HEK293 (cell line): ENCODE data around the gene TLE6.

ENCODE experiments used
- CTCF ChIA-PET: fragments of 350-600 bp; formaldehyde crosslinking; extraction: SDS; loops from one replicate; lab custom pipeline; 2021; ENCODE audit warnings: antibody characterized with exemption; lab: Yijun Ruan, JAX
- POLR2A ChIA-PET: fragments of 300-600 bp; formaldehyde crosslinking; extraction: SDS; loops from one replicate; lab custom pipeline; 2020; ENCODE audit warnings: antibody characterized with exemption, inconsistent platforms; lab: Yijun Ruan, JAX
- H3K27ac ChIP-seq: fragments of 200-500 bp; sonication (Bioruptor generic); 2 replicates; pipeline ENCODE4 v1.5.1; 2014; ENCODE audit warnings: low read depth, low read length, control low read depth, inconsistent platforms; ENCODE audit errors: extremely low read depth
- H3K36me3 ChIP-seq, 2 experiments: fragments of 200-500 bp in 1 of 2; sonication (Bioruptor generic) in 1 of 2; 1 replicate in 1 of 2; 2 replicates in 1 of 2; pipeline ENCODE4 v1.5.1; 2014 to 2017; ENCODE audit warnings: inconsistent platforms in 2 of 2, low read length in 2 of 2; ENCODE audit not compliant: control insufficient read depth in 2 of 2, insufficient read depth in 1 of 2
- H3K4me1 ChIP-seq: fragments of 200-500 bp; sonication (Bioruptor generic); 2 replicates; pipeline ENCODE4 v1.5.1; 2014; ENCODE audit warnings: mild to moderate bottlenecking, low read length, inconsistent platforms; ENCODE audit not compliant: control insufficient read depth, insufficient read depth
- H3K4me3 ChIP-seq: 2 replicates; pipeline ENCODE4 v1.5.1; 2011; ENCODE audit warnings: low read depth, mild to moderate bottlenecking, control low read depth, low read length, moderate library complexity
- H3K9me3 ChIP-seq: fragments of 200-500 bp; sonication (Bioruptor generic); 2 replicates; pipeline ENCODE4 v1.5.1; 2014; ENCODE audit warnings: low read depth, low read length, inconsistent platforms; ENCODE audit not compliant: control insufficient read depth, insufficient read depth
- EGR2 ChIP-seq: fragments of 450-650 bp; formaldehyde crosslinking; IDR thresholded peaks from 2 replicates; pipeline ENCODE4 v1.5.1; 2016; ENCODE audit warnings: low read depth, missing biosample characterization, missing genetic modification characterization
- GLIS1 ChIP-seq: fragments of 450-650 bp; formaldehyde crosslinking; IDR thresholded peaks from 2 replicates; pipeline ENCODE4 v1.5.1; 2016; ENCODE audit warnings: missing biosample characterization, missing genetic modification characterization
- REST ChIP-seq: fragments of 450-650 bp; formaldehyde crosslinking; IDR thresholded peaks from 2 replicates; pipeline ENCODE4 v1.5.1; 2016; ENCODE audit warnings: missing biosample characterization, missing genetic modification characterization
- TRIM28 ChIP-seq: IDR thresholded peaks from 2 replicates; pipeline ENCODE4 v1.6.1; 2011; ENCODE audit warnings: low read length, control low read depth, borderline replicate concordance
- ZBTB11 ChIP-seq: fragments of 450-650 bp; formaldehyde crosslinking; conservative IDR thresholded peaks from 2 replicates; pipeline ENCODE4 v1.5.1; 2016; ENCODE audit warnings: low read depth, missing biosample characterization, missing genetic modification characterization
- ZFHX2 ChIP-seq: fragments of 450-650 bp; formaldehyde crosslinking; conservative IDR thresholded peaks from 2 replicates; pipeline ENCODE4 v1.5.1; 2016; ENCODE audit warnings: missing biosample characterization, missing genetic modification characterization
- ZIC2 ChIP-seq: fragments of 450-650 bp; formaldehyde crosslinking; IDR thresholded peaks from 2 replicates; pipeline ENCODE4 v1.5.1; 2016; ENCODE audit warnings: missing biosample characterization, missing genetic modification characterization
- ZNF114 ChIP-seq: fragments of 450-650 bp; formaldehyde crosslinking; IDR thresholded peaks from 2 replicates; pipeline ENCODE4 v1.5.0; 2017; ENCODE audit warnings: missing biosample characterization, missing genetic modification characterization
- ZNF121 ChIP-seq: fragments of 450-650 bp; formaldehyde crosslinking; IDR thresholded peaks from 2 replicates; pipeline ENCODE4 v1.5.1; 2016; ENCODE audit warnings: missing biosample characterization, missing genetic modification characterization
- ZNF311 ChIP-seq: fragments of 450-650 bp; formaldehyde crosslinking; IDR thresholded peaks from 2 replicates; pipeline ENCODE4 v1.5.1; 2017; ENCODE audit warnings: missing biosample characterization, missing genetic modification characterization, borderline replicate concordance
- ZNF324 ChIP-seq: fragments of 450-650 bp; formaldehyde crosslinking; IDR thresholded peaks from 2 replicates; pipeline ENCODE4 v1.5.1; 2016; ENCODE audit warnings: missing biosample characterization, missing genetic modification characterization
- ZNF658 ChIP-seq: fragments of 450-650 bp; formaldehyde crosslinking; IDR thresholded peaks from 2 replicates; pipeline ENCODE4; 2016; ENCODE audit warnings: missing biosample characterization, missing genetic modification characterization
- ZNF768 ChIP-seq: fragments of 450-650 bp; formaldehyde crosslinking; IDR thresholded peaks from 2 replicates; pipeline ENCODE4 v1.5.1; 2018; ENCODE audit warnings: missing biosample characterization, mild to moderate bottlenecking, missing genetic modification characterization
- ZNF777 ChIP-seq: fragments of 450-650 bp; formaldehyde crosslinking; IDR thresholded peaks from 2 replicates; pipeline ENCODE4 v1.5.1; 2017; ENCODE audit warnings: missing biosample characterization, missing genetic modification characterization, borderline replicate concordance

Gene TLE6

GRCh38 chr19:3041327-3041726 lies 64.0 kb downstream of the TLE6 start:
- POLR2A ChIA-PET = no interaction called here
- Histone ChIP-seq H3K9me3 (no peaks in the 10 kb centered on the region), H3K4me3 (no peak overlapping the region), H3K4me1 (peaks cover 8% of the 10 kb centered on the region; the same call in 1 of the 2 replicates), H3K27ac (no peak overlapping the region), H3K36me3 (no peaks in the 10 kb centered on the region)
- TF ChIP-seq GLIS1 (tag by site-specific recombination) = peak; percentile 48; the same call in 1 of the 2 replicates
- no peak for TF ChIP-seq REST (tag by site-specific recombination)
- CTCF ChIA-PET = no interaction called here

GRCh38 chr19:3041761-3042620 lies 64.6 kb downstream of the TLE6 start:
- ChIA-PET CTCF (no interaction called here), POLR2A (no interaction called here)
- Histone ChIP-seq H3K4me3 (no peak overlapping the region), H3K27ac (no peak overlapping the region), H3K4me1 (peaks cover 10% of the 10 kb centered on the region), H3K9me3 (no peaks in the 10 kb centered on the region), H3K36me3 (no peaks in the 10 kb centered on the region)
- TF ChIP-seq ZFHX2 (tag by site-specific recombination) = peak; percentile 91
- peak; percentile 70; the same call in 1 of the 2 replicates for TF ChIP-seq ZNF768
- peak; percentile 51; the same call in 1 of the 2 replicates for TF ChIP-seq EGR2 (tag by site-specific recombination)
- no peak for TF ChIP-seq ZNF658 (tag by site-specific recombination)
- TF ChIP-seq ZNF324 (tag by site-specific recombination) = no peak
- no peak for TF ChIP-seq ZNF777 (tag by site-specific recombination)
- peak; percentile 75 for TF ChIP-seq ZIC2 (tag by site-specific recombination)
- no peak for TF ChIP-seq ZBTB11

- ChIA-PET POLR2A (interaction anchor here (0.7 kb wide), 1 partner anchor 19 kb away, joined by 4 read pairs; no protein-coding TSS in a partner anchor), CTCF (interaction anchor here (1.0 kb wide), 1 partner anchor 66 kb away, joined by 3 read pairs; no protein-coding TSS in a partner anchor)
- Histone ChIP-seq H3K4me1 (peaks cover 13% of the 10 kb centered on the region), H3K27ac (no peak overlapping the region), H3K4me3 (no peak overlapping the region), H3K36me3 (no peaks in the 10 kb centered on the region), H3K9me3 (no peaks in the 10 kb centered on the region)
- TF ChIP-seq TRIM28 = no peak
- TF ChIP-seq ZNF114 (tag by site-specific recombination) = no peak
- no peak for TF ChIP-seq ZNF324 (tag by site-specific recombination)
- peak; percentile 91 for TF ChIP-seq ZNF121 (tag by site-specific recombination)
- TF ChIP-seq ZNF311 = no peak
Observed at GRCh38 chr19:3042621-3043267, 65.4 kb downstream of the TLE6 start.
